Measurements from ENCODE around the gene BEGAIN. TPM values are rescaled to one million over a fixed set of nuclear protein-coding genes. Genes with fewer than 3 reads are reported as not detected.

BEGAIN gene
- total RNA-seq, 4 donors from 2014 or later, result 0.25 to 0.49 (median 0.26) TPM; not detected in 1

- Histone ChIP-seq H3K27me3 (peaks cover 0 to 10% (median 10%) of the 10 kb centered on the region in 3 donors), H3K4me1 (peaks cover 0 to 8% of the 10 kb centered on the region in 2 donors), H3K27ac (no peak overlapping the region), H3K4me3 (no peak overlapping the region), H3K9me3 (no peaks in the 10 kb centered on the region), H3K36me3 (no peaks in the 10 kb centered on the region)
- intact Hi-C loops (cut with DNase I; ENCODE audit: low total_unique reads) (no loop called here), in situ Hi-C loops (cut with MboI; ENCODE audit: low sequenced_read_pairs in 4 of 4) (no loop called here)
- TF ChIP-seq CTCF (IDR thresholded peaks at IDR 0.05 in 4 of 5, conservative IDR thresholded peaks at IDR 0.05 in 1 of 5), result no peak
- no peak for TF ChIP-seq POLR2A (IDR thresholded peaks at IDR 0.05)
- ATAC-seq (no peak), DNase-seq (no peak)
These were observed 33.3 kb upstream of the BEGAIN start for GRCh38 chr14:100620255-100621100.

- in situ Hi-C loops (cut with MboI; ENCODE audit: low sequenced_read_pairs in 4 of 4) (no loop called here), intact Hi-C loops (cut with DNase I; ENCODE audit: low total_unique reads) (no loop called here)
- TF ChIP-seq POLR2A (IDR thresholded peaks at IDR 0.05) (no peak), CTCF (IDR thresholded peaks at IDR 0.05 in 4 of 5, conservative IDR thresholded peaks at IDR 0.05 in 1 of 5) (no peak)
- H3K9me3 ChIP-seq, result no peaks in the 10 kb centered on the region
- H3K4me1 ChIP-seq, result peaks cover 0 to 8% of the 10 kb centered on the region in 2 donors
- ATAC-seq (no peak), DNase-seq (no peak)
- no peak overlapping the region for H3K27ac ChIP-seq
- H3K4me3 ChIP-seq, result no peak overlapping the region
- H3K36me3 ChIP-seq, result no peaks in the 10 kb centered on the region
- H3K27me3 ChIP-seq, result peaks cover 0 to 9% (median 5%) of the 10 kb centered on the region in 3 donors
These were observed 32.4 kb upstream of the BEGAIN start for GRCh38 chr14:100619396-100620254.

GRCh38 chr14:100618763-100619320 lies 31.6 kb upstream of the BEGAIN start:
- no peak for DNase-seq
- Histone ChIP-seq H3K27me3 (peaks cover 0 to 6% (median 3%) of the 10 kb centered on the region in 3 donors), H3K36me3 (no peaks in the 10 kb centered on the region), H3K4me1 (peaks cover 0 to 8% of the 10 kb centered on the region in 2 donors), H3K9me3 (no peaks in the 10 kb centered on the region), H3K4me3 (no peak overlapping the region), H3K27ac (no peak overlapping the region)
- no peak for TF ChIP-seq POLR2A (IDR thresholded peaks at IDR 0.05)
- TF ChIP-seq CTCF (IDR thresholded peaks at IDR 0.05 in 4 of 5, conservative IDR thresholded peaks at IDR 0.05 in 1 of 5), result no peak
- ATAC-seq, result no peak
- intact Hi-C loops (cut with DNase I; ENCODE audit: low total_unique reads), result no loop called here
- in situ Hi-C loops (cut with MboI; ENCODE audit: low sequenced_read_pairs in 4 of 4), result no loop called here

GRCh38 chr14:100618318-100618693 lies 31.1 kb upstream of the BEGAIN start:
- in situ Hi-C loops (cut with MboI; ENCODE audit: low sequenced_read_pairs in 4 of 4), result no loop called here
- intact Hi-C loops (cut with DNase I; ENCODE audit: low total_unique reads), result no loop called here
- no peak overlapping the region for H3K4me3 ChIP-seq
- peaks cover 0 to 6% (median 2%) of the 10 kb centered on the region in 3 donors for H3K27me3 ChIP-seq
- TF ChIP-seq CTCF (IDR thresholded peaks at IDR 0.05 in 4 of 5, conservative IDR thresholded peaks at IDR 0.05 in 1 of 5), result no peak
- TF ChIP-seq POLR2A (IDR thresholded peaks at IDR 0.05), result no peak
- H3K9me3 ChIP-seq, result no peaks in the 10 kb centered on the region
- no peak overlapping the region for H3K27ac ChIP-seq
- DNase-seq, result no peak
- no peak for ATAC-seq
- H3K36me3 ChIP-seq, result no peaks in the 10 kb centered on the region
- H3K4me1 ChIP-seq, result peaks cover 0 to 8% of the 10 kb centered on the region in 2 donors

Data from gastrocnemius medialis (tissue), 4 donors.